Glutamatergic neuron (in vitro differentiated cells): ENCODE measurements around the gene NXPE1. TPM values are rescaled to one million over a fixed set of nuclear protein-coding genes. Genes with fewer than 3 reads are reported as not detected.

Experiments
- DNase-seq: peaks from one replicate; pipeline ENCODE4 v3.0.0; 2022
- H3K27ac Mint-ChIP-seq: one replicate; pipeline ENCODE4 v1.8.0; 2020; ENCODE audit warnings: mild to moderate bottlenecking, mixed read lengths, inconsistent platforms; ENCODE audit not compliant: unreplicated experiment
- H3K27me3 Mint-ChIP-seq: one replicate; pipeline ENCODE4 v1.8.0; 2020; ENCODE audit warnings: mild to moderate bottlenecking, moderate library complexity, mixed read lengths, inconsistent platforms; ENCODE audit not compliant: unreplicated experiment
- H3K36me3 Mint-ChIP-seq: one replicate; pipeline ENCODE4 v1.8.0; 2020; ENCODE audit warnings: mild to moderate bottlenecking, mixed read lengths, inconsistent platforms; ENCODE audit not compliant: unreplicated experiment
- H3K4me1 Mint-ChIP-seq: one replicate; pipeline ENCODE4 v1.8.0; 2020; ENCODE audit warnings: mild to moderate bottlenecking, low read depth, mixed read lengths, inconsistent platforms; ENCODE audit not compliant: unreplicated experiment
- H3K4me3 Mint-ChIP-seq: one replicate; pipeline ENCODE4 v1.8.0; 2020; ENCODE audit warnings: mild to moderate bottlenecking, mixed read lengths, inconsistent platforms; ENCODE audit not compliant: unreplicated experiment
- H3K9me3 Mint-ChIP-seq: one replicate; pipeline ENCODE4 v1.8.0; 2020; ENCODE audit warnings: mild to moderate bottlenecking, moderate library complexity, mixed read lengths, inconsistent platforms; ENCODE audit not compliant: unreplicated experiment
- total RNA-seq: library from RNA; stranded (reverse); fragmentation: NEBNext Ultra II Directional; extraction: Animal tissue kit (Norgen Biotek cat#: 25700); gene quantifications from one replicate; pipeline ENCODE4 v1.2.1, GENCODE V29; 2021; ENCODE audit not compliant: unreplicated experiment
- TF ChIP-seq, protein P1 (sequence below): fragments of 200-600 bp; sonication (generic); IDR thresholded peaks from one replicate; pipeline ENCODE4 v1.5.0; 2021; ENCODE audit not compliant: partially characterized antibody, unreplicated experiment

NXPE1 gene
- total RNA-seq, 1 donor from 2014 or later, result not detected

DNA sequence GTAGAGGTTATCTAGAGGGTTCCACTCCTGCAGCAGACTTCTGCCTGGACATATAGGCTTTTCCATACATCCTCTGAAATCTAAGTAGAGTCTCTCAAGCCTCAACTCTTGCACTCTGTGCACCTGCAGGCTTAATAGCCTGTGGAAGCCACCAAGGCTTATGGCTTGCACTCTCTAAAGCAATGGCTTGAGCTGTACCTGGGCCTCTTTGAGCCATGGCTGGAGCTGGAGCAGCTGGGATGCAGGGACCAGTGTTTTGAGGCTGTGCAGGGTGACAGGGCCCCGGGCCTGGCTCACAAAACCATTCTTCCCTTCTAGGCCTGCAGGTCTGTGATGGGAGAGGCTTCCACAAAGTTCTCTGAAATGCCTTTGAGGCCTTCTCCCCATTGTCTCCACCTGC, 38.8 kb upstream of the NXPE1 start:
- TF ChIP-seq, protein P1, sequence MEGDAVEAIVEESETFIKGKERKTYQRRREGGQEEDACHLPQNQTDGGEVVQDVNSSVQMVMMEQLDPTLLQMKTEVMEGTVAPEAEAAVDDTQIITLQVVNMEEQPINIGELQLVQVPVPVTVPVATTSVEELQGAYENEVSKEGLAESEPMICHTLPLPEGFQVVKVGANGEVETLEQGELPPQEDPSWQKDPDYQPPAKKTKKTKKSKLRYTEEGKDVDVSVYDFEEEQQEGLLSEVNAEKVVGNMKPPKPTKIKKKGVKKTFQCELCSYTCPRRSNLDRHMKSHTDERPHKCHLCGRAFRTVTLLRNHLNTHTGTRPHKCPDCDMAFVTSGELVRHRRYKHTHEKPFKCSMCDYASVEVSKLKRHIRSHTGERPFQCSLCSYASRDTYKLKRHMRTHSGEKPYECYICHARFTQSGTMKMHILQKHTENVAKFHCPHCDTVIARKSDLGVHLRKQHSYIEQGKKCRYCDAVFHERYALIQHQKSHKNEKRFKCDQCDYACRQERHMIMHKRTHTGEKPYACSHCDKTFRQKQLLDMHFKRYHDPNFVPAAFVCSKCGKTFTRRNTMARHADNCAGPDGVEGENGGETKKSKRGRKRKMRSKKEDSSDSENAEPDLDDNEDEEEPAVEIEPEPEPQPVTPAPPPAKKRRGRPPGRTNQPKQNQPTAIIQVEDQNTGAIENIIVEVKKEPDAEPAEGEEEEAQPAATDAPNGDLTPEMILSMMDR, result no peak
- Mint-ChIP-seq H3K27ac (no peak overlapping the region), H3K9me3 (no peaks in the 10 kb centered on the region), H3K4me3 (no peak overlapping the region), H3K36me3 (no peaks in the 10 kb centered on the region), H3K4me1 (no peaks in the 10 kb centered on the region), H3K27me3 (no peaks in the 10 kb centered on the region)
- no peak for DNase-seq

DNA sequence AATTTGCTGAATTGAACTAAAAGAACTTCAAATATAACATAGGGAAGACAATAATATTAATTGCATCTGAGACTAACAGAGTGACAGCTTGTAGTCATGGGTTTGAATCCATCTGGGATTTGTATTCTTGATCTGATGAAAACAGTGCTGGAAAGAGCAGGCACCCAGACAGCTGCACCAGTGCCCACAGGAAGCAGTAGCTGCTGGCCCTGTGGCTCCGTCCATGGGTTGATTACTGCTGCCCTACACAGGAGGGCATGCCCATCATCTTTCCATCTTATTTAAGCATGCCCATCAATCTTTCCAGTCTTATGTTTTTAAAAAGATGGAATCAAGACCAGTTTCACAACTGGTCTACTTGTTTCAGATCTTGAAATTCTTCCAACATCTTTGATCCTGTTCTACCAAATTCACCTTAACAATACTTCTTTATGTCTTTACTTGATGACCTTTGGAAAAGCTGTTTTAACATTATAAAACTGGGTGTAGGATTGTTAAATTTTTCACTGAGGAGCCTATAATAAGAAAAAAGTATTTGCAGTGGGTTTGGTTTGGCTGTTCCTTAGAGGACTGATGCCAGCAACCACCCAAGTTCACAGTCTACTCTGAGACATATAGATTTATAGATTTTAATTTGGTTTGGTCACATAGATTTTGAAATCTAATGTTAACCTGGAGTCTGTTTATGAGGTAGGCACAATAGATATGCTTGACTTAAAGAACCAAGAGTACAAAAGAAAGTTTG, 36.7 kb upstream of the NXPE1 start:
- TF ChIP-seq, protein P1, result no peak
- Mint-ChIP-seq H3K27me3 (no peaks in the 10 kb centered on the region), H3K27ac (no peak overlapping the region), H3K4me1 (no peaks in the 10 kb centered on the region), H3K36me3 (no peaks in the 10 kb centered on the region), H3K9me3 (no peaks in the 10 kb centered on the region), H3K4me3 (no peak overlapping the region)
- no peak for DNase-seq

DNA sequence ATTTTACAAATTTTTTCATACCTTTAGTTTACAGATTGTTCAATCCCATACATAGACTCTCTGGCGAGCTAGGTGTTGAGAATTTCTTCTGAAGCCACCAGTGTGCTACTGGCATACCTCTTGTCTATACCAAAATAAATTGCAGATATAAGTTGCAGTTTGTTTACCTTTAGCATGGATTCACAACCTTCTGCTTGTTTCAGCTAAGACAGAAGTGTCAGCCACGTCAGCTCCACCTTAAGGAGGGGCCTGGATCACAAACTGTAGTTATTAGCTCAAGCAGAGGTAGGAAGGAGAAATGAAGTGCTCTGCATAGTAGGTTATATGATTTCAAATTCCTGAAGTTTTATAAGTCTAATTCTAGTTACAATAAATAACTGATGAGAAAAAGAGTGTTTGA, 35.9 kb upstream of the NXPE1 start, which contains the start of gene NXPE4:
Gene NXPE4 (minus strand): TSS at position 216 of the 400 bp plus-strand sequence. CDS start 1,027 bp downstream, outside the sequence.
- H3K9me3 Mint-ChIP-seq, result no peaks in the 10 kb centered on the region
- H3K36me3 Mint-ChIP-seq, result no peaks in the 10 kb centered on the region
- H3K4me3 Mint-ChIP-seq, result no peak within 1 kb of the TSS
- no peak for DNase-seq
- H3K4me1 Mint-ChIP-seq, result no peaks in the 10 kb centered on the region
- no peaks in the 10 kb centered on the region for H3K27me3 Mint-ChIP-seq
- no peak within 1 kb of the TSS for H3K27ac Mint-ChIP-seq
- TF ChIP-seq, protein P1, result no peak

DNA sequence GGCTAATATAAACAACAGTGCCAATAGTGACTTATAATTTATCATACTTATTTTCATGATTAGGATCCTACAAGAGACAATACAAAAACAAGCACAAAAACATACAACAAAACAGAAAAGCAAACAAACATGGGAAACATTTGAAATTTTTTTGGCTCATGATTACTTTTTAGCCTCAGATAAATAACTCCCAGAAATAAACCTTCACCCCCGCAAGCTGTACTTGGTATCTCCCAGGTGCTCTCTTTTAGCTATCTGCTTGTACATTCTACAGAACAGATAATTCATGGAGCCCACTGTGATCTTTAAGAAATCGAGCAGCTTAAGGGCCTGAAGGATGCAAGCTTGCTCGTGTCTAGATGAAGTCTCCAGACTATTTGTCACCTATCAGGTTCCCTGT, 35.0 kb upstream of the NXPE1 start:
- TF ChIP-seq, protein P1, result no peak
- H3K36me3 Mint-ChIP-seq, result no peaks in the 10 kb centered on the region
- H3K4me1 Mint-ChIP-seq, result no peaks in the 10 kb centered on the region
- H3K4me3 Mint-ChIP-seq, result no peak overlapping the region
- no peak overlapping the region for H3K27ac Mint-ChIP-seq
- no peaks in the 10 kb centered on the region for H3K27me3 Mint-ChIP-seq
- no peaks in the 10 kb centered on the region for H3K9me3 Mint-ChIP-seq
- DNase-seq, result no peak

DNA sequence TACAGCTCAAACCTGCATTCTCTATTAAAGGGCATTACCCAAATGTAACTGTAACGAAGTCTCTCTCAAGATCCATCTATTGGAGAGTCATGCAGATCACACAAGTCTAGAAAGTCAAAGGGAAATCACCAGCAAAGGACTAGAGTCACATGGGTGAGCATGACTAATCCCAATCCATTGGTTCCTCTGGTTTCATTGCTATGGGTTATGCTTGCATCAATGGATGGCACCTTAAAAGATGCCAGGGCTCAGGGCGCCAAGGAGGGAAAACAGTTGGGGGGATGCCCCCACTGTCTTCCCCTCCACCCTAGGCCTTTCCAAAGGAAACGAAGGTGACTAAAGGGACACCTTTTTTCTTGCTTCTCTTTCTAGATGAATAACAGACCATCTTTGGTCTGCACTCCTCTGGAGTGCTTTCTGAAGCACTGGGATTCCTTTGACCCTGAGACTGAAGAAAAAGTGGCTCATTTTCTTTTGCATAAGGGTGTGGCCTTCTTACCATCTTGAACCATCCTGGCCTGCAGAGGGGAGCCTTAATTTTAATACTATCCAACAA, 27.8 kb upstream of the NXPE1 start:
- Mint-ChIP-seq H3K9me3 (peaks cover 7% of the 10 kb centered on the region), H3K27me3 (peaks cover 2% of the 10 kb centered on the region), H3K36me3 (peaks cover 31% of the 10 kb centered on the region), H3K27ac (no peak overlapping the region), H3K4me3 (no peak overlapping the region), H3K4me1 (no peaks in the 10 kb centered on the region)
- no peak for DNase-seq
- TF ChIP-seq, protein P1, result no peak
